ENCODE measurements around the gene VIPR2.

The VIPR2 gene

DNA sequence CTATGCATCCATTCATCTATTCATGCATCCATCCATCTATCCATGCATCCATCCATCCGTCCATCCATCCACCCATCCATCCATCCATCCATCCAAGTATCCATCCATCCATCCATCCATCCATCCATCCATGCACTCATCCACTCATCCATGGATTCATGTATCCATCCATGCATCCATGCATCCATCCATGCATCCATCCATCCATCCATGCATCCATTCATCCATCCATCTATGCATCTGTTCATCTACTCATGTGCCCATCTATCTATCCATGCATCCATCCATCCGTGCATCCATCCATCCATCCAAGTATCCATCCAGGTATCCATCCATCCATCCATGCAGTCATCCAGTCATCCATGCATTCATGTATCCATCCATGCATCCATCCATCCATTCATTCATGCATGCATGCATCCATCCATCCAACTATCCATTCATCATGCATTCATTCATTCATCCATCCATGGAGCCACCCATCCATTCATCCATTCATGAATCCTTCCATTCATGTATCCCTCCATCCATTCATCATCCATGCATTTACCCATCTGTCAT lies 156.3 kb downstream of the VIPR2 start:
- TF ChIP-seq ZFP3 (CRISPR knock-in tag; IDR thresholded peaks at IDR 0.05): no peak
- TF ChIP-seq ISL1 (CRISPR knock-in tag; IDR thresholded peaks at IDR 0.05): no peak
- TF ChIP-seq, protein P1, sequence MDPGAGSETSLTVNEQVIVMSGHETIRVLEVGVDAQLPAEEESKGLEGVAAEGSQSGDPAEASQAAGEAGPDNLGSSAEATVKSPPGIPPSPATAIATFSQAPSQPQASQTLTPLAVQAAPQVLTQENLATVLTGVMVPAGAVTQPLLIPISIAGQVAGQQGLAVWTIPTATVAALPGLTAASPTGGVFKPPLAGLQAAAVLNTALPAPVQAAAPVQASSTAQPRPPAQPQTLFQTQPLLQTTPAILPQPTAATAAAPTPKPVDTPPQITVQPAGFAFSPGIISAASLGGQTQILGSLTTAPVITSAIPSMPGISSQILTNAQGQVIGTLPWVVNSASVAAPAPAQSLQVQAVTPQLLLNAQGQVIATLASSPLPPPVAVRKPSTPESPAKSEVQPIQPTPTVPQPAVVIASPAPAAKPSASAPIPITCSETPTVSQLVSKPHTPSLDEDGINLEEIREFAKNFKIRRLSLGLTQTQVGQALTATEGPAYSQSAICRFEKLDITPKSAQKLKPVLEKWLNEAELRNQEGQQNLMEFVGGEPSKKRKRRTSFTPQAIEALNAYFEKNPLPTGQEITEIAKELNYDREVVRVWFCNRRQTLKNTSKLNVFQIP (CRISPR knock-in tag; IDR thresholded peaks at IDR 0.05; ENCODE audit: borderline replicate concordance, low read depth): no peak
- TF ChIP-seq ZNF70 (CRISPR knock-in tag; IDR thresholded peaks at IDR 0.05): no peak
- no peak for TF ChIP-seq SNAI2 (CRISPR knock-in tag; IDR thresholded peaks at IDR 0.05)
- TF ChIP-seq TOX (CRISPR knock-in tag; IDR thresholded peaks at IDR 0.05; ENCODE audit: borderline replicate concordance): no peak
- no peak for ATAC-seq

DNA sequence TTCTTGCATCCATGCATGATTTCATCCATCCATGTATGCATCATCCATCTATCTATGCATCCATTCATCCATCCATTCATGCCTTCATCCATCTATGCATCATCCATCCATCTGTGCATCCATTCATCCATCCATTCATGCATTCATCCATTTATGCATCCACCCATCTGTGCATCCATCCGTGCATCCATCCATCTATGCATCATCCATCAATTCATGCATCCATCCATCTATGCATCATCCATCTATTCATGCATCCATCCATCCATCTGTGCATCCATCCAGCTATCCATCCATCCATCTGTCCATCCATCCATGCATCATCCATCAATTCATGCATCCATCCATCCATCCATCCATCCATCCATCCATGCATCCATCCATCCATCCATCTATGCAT lies 157.0 kb downstream of the VIPR2 start:
- ATAC-seq: no peak
- no peak for TF ChIP-seq TOX (CRISPR knock-in tag; IDR thresholded peaks at IDR 0.05; ENCODE audit: borderline replicate concordance)
- TF ChIP-seq ZC3H10 (CRISPR knock-in tag; IDR thresholded peaks at IDR 0.05): no peak
- TF ChIP-seq OSR1 (CRISPR knock-in tag; IDR thresholded peaks at IDR 0.05): no peak
- no peak for TF ChIP-seq ARNTL (CRISPR knock-in tag; IDR thresholded peaks at IDR 0.05; ENCODE audit: borderline replicate concordance, low read depth)
- no peak for TF ChIP-seq CSDC2 (CRISPR knock-in tag; IDR thresholded peaks at IDR 0.05)
- no peak for TF ChIP-seq ZNF8 (CRISPR knock-in tag; IDR thresholded peaks at IDR 0.05)
- no peak for TF ChIP-seq ESRRG (CRISPR knock-in tag; IDR thresholded peaks at IDR 0.05)
- TF ChIP-seq SNAI2 (CRISPR knock-in tag; IDR thresholded peaks at IDR 0.05): no peak
- no peak for TF ChIP-seq TCF4 (CRISPR knock-in tag; IDR thresholded peaks at IDR 0.05; ENCODE audit: borderline replicate concordance)
- TF ChIP-seq, protein P2, sequence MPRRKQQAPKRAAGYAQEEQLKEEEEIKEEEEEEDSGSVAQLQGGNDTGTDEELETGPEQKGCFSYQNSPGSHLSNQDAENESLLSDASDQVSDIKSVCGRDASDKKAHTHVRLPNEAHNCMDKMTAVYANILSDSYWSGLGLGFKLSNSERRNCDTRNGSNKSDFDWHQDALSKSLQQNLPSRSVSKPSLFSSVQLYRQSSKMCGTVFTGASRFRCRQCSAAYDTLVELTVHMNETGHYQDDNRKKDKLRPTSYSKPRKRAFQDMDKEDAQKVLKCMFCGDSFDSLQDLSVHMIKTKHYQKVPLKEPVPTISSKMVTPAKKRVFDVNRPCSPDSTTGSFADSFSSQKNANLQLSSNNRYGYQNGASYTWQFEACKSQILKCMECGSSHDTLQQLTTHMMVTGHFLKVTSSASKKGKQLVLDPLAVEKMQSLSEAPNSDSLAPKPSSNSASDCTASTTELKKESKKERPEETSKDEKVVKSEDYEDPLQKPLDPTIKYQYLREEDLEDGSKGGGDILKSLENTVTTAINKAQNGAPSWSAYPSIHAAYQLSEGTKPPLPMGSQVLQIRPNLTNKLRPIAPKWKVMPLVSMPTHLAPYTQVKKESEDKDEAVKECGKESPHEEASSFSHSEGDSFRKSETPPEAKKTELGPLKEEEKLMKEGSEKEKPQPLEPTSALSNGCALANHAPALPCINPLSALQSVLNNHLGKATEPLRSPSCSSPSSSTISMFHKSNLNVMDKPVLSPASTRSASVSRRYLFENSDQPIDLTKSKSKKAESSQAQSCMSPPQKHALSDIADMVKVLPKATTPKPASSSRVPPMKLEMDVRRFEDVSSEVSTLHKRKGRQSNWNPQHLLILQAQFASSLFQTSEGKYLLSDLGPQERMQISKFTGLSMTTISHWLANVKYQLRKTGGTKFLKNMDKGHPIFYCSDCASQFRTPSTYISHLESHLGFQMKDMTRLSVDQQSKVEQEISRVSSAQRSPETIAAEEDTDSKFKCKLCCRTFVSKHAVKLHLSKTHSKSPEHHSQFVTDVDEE (CRISPR knock-in tag; IDR thresholded peaks at IDR 0.05): no peak
- no peak for TF ChIP-seq PPARA (CRISPR knock-in tag; IDR thresholded peaks at IDR 0.05; ENCODE audit: borderline replicate concordance)
- no peak for TF ChIP-seq RARB (CRISPR knock-in tag; IDR thresholded peaks at IDR 0.05)
- TF ChIP-seq, protein P3, sequence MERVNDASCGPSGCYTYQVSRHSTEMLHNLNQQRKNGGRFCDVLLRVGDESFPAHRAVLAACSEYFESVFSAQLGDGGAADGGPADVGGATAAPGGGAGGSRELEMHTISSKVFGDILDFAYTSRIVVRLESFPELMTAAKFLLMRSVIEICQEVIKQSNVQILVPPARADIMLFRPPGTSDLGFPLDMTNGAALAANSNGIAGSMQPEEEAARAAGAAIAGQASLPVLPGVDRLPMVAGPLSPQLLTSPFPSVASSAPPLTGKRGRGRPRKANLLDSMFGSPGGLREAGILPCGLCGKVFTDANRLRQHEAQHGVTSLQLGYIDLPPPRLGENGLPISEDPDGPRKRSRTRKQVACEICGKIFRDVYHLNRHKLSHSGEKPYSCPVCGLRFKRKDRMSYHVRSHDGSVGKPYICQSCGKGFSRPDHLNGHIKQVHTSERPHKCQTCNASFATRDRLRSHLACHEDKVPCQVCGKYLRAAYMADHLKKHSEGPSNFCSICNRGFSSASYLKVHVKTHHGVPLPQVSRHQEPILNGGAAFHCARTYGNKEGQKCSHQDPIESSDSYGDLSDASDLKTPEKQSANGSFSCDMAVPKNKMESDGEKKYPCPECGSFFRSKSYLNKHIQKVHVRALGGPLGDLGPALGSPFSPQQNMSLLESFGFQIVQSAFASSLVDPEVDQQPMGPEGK (CRISPR knock-in tag; IDR thresholded peaks at IDR 0.05; ENCODE audit: borderline replicate concordance): no peak
- no peak for TF ChIP-seq ZFP3 (CRISPR knock-in tag; IDR thresholded peaks at IDR 0.05)
- TF ChIP-seq, protein P1 (CRISPR knock-in tag; IDR thresholded peaks at IDR 0.05; ENCODE audit: borderline replicate concordance, low read depth): no peak
- TF ChIP-seq GLIS3 (CRISPR knock-in tag; IDR thresholded peaks at IDR 0.05): no peak
- TF ChIP-seq, protein P4, sequence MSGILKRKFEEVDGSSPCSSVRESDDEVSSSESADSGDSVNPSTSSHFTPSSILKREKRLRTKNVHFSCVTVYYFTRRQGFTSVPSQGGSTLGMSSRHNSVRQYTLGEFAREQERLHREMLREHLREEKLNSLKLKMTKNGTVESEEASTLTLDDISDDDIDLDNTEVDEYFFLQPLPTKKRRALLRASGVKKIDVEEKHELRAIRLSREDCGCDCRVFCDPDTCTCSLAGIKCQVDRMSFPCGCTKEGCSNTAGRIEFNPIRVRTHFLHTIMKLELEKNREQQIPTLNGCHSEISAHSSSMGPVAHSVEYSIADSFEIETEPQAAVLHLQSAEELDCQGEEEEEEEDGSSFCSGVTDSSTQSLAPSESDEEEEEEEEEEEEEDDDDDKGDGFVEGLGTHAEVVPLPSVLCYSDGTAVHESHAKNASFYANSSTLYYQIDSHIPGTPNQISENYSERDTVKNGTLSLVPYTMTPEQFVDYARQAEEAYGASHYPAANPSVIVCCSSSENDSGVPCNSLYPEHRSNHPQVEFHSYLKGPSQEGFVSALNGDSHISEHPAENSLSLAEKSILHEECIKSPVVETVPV (CRISPR knock-in tag; IDR thresholded peaks at IDR 0.05): no peak
- no peak for TF ChIP-seq ZFP30 (CRISPR knock-in tag; IDR thresholded peaks at IDR 0.05)
- no peak for TF ChIP-seq BACH2 (CRISPR knock-in tag; IDR thresholded peaks at IDR 0.05; ENCODE audit: borderline replicate concordance)

DNA sequence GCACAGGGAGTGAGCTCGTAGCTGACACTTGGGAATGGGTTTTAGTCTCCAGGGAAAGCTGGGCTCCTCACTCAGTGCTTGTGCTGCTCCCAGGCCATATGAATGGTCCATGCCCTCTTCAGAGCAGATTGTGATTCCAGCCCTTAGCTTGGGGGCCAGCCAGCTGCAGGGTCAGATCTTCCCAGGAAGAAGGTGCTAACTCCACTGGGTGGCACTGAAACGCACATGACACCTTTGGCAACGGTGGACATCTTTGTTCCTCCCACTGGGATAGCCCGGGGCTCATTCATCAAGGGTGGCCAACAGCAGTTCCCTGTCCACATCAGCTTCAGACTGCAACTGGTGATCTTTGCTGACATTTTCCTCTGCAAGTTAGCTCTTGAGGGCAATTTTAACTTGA lies 159.1 kb downstream of the VIPR2 start:
- ATAC-seq: no peak
- TF ChIP-seq ZFP30 (CRISPR knock-in tag; IDR thresholded peaks at IDR 0.05) (no peak), ARNTL (CRISPR knock-in tag; IDR thresholded peaks at IDR 0.05; ENCODE audit: borderline replicate concordance, low read depth) (no peak), BACH2 (CRISPR knock-in tag; IDR thresholded peaks at IDR 0.05; ENCODE audit: borderline replicate concordance) (no peak), ZNF565 (CRISPR knock-in tag; conservative IDR thresholded peaks at IDR 0.05; ENCODE audit: low read depth) (no peak), ESRRG (CRISPR knock-in tag; IDR thresholded peaks at IDR 0.05) (no peak), TOX (CRISPR knock-in tag; IDR thresholded peaks at IDR 0.05; ENCODE audit: borderline replicate concordance) (no peak), GLIS3 (CRISPR knock-in tag; IDR thresholded peaks at IDR 0.05) (no peak), TCF4 (CRISPR knock-in tag; IDR thresholded peaks at IDR 0.05; ENCODE audit: borderline replicate concordance) (no peak), ZC3H10 (CRISPR knock-in tag; IDR thresholded peaks at IDR 0.05) (no peak)
- TF ChIP-seq, protein P3 (CRISPR knock-in tag; IDR thresholded peaks at IDR 0.05; ENCODE audit: borderline replicate concordance): no peak
- TF ChIP-seq, protein P1 (CRISPR knock-in tag; IDR thresholded peaks at IDR 0.05; ENCODE audit: borderline replicate concordance, low read depth): no peak
